HG03558 (cell line): ENCODE results near the gene SETBP1.

Experiments used
- ATAC-seq: cut with Tn5 transposase; IDR thresholded peaks from one replicate; pipeline ENCODE4 v1.9.1; 2021; ENCODE audit warnings: moderate number of reproducible peaks; ENCODE audit not compliant: unreplicated experiment; ENCODE audit errors: extremely low read depth

SETBP1 gene

DNA sequence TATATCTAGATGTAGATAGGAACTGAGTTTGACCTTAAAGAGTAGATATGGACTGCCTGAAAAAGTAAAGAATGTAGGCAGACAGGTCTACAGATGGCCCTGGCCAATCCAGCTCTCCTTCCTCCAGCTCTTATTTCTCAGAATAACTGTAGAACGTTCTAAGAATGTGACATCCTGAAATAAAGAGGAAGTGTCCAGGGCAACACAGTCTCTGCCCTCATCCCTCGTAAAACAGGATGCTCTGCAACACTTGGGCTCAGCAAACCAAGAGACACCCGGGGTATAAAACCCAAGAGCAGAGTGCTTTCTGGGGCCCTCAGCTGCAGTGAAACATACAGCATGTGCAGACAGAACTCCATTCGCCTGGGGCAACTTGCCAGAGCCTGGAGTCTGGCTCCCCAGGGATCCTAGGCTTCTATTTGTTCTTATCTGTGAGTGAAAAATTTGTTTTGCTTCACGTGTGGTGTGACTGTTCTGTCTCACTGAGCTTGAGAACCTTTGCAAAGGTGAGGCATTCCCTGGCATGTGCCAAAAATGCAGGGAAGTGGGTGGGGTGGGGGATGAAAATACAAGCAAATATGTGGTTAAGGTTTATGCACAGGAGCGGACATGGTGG, 401.0 kb downstream of the SETBP1 start:
- ATAC-seq = no peak

- no peak for ATAC-seq
Observed at GRCh38 chr18:45083226-45083855, 402.7 kb downstream of the SETBP1 start.

GRCh38 chr18:45084206-45084605, 403.5 kb downstream of the SETBP1 start:
- no peak for ATAC-seq

GRCh38 chr18:45085916-45086624, 405.4 kb downstream of the SETBP1 start:
- no peak for ATAC-seq

DNA sequence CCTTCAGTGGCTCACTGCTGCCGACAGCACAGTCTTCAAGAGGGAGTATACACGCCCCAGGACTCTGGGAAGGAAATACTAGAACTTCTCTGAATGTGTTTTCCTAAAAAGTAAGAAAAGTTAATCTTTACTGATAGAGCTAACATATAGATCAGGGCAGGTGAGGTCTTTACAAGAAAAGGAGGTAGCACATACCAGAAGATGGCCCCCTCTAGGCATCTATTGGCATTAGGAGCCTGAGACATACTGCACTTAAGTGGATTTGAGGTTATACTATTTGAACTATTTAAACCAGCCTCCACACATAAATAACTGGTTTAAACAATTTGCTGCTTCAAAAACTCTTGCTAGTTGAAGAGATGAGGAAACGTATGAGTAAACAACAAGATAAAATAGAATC, 406.1 kb downstream of the SETBP1 start:
- no peak for ATAC-seq

GRCh38 chr18:45090526-45091140, 409.9 kb downstream of the SETBP1 start:
- ATAC-seq = no peak

DNA sequence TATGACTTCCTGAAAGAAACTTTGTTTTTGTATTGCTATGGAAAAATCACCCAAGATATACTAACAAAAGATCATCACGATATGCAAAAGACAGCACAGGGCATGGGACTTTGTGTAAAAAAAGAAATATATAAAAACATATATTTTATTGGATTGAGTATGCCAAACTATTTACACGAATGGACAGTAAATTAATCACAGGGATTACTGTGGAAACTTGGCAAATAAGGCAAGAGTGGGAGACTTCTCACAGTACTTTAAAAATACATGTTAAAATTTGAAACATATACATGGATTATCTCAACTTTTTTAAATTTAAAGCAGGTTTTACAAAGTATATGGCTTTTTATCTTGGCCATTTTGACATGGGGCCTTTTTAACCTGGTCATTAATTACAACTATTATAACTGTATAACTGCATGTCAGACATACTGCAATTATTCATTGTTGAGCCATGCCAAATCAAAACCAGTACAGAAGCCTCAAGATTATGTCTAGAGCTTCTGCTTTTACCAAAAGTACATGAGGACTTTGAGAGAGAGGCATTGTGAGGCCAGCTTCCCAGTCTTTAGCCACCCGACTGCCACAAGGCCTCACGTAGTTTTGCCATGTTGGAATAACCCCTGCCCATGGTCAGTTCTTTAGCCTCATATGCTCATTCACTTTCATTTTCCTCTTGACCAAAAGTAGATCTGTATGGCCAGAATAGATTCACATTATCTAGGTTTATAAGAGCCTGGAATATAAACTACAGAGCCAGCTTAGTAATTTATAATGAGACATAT, 419.8 kb downstream of the SETBP1 start:
- ATAC-seq = no peak

DNA sequence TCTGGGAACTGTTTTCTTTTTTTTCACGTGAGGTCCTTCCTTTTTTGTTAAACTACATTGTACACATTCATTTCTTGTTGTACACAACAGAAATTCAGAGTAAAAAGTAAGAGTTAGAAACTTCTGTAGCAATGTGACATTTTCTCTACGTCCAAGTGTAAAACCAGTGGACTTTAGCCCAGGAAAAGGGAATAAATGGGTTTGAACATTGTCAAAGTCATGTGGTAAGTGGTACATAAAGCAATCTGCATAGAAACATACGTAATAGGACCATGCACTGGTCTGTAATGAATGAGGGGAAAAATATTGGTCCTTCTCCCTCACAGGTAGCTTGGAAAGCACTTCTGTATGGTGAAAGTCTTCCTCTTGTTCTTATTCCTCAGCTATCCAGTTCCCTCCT, 421.4 kb downstream of the SETBP1 start:
- ATAC-seq = no peak

DNA sequence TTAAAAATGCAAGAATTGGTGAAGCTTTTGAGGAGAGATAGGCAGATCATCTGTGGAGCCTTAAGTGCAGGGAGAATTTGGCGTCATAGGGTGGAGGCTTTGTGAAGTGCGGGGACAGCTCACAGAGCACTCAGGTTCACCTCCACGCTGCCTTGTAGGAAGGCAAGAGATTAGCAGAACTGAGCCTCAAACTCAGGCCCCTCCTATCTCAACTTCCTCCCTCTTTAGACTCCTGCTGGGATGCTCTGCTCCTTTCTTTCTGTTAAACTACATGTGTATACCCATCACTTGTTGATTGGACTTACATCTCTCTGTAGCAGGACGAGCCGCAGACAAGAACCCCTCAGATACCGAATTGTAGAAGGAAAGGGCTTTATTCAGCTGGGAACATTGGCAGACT, 422.2 kb downstream of the SETBP1 start:
- no peak for ATAC-seq

DNA sequence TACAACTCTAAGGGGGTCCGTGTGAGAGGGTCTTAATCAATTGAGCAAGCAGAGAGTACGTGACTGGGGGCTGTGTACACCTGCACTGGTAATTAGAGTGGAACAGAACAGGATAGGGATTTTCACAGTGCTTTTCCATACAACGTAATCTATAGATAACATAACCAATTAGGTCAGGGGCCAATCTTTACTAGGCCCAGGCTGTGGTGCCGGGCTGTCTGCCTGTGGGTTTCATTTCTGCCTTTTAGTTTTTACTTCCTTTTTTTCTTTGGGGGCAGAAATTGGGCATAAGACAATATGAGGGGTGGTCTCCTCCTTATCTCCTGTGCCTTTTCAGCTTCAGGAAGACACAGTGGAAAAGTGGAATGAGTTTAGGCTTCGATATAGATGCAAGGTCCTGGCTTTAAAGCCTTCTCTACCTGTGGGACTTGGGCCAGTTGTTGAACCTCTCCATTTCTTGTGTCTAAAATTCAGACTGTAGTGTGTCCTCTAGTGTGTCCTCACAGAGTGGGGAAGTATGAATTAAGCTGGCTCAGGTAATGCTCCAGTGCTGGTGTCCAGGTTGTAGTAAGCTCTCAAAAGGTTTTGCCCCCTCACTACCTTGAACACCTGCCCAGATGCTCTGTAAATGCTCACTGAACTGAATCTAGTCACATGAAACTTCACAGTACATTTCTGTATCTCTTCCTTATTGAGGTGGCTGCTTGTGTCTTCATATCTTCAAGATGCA, 422.8 kb downstream of the SETBP1 start:
- ATAC-seq = peak; percentile 24

DNA sequence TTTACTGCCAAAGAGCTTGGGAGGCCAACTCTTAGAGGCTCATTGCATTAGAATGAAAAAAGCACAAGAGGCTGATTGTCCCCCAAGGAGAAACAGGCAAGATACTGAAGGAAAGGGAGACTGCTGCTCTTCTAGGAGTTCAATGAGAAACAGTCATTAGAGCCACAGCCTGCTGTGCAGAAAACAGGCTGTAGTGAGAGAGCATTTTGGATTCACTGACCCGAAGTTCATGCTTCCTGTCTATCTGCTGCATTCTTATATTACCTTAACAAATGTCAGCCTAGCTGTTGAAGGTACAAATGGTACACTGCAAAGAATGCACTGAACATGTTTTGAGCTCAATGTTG, 423.3 kb downstream of the SETBP1 start:
- peak; percentile 8 for ATAC-seq

DNA sequence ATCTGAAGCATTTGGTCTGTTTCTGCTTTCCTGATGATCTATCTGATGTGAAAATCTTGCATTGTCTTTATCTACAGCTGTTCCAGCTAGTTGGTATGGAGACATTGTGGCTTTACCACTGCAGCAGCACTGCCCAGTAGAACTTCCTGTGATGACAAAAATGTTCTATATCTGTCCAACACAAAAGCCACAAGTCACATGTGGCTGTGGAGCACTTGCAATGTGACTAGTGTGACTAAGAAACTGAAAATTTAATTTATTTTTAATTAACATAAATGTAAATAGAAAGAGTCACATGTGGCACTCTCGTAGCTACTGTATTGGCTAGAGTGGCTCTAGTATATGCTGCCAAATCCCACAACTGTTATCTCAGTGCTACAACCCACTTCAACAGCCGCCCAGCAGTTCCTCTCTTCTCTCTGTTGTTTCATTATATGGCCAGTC, 425.7 kb downstream of the SETBP1 start:
- ATAC-seq = peak; percentile 93

DNA sequence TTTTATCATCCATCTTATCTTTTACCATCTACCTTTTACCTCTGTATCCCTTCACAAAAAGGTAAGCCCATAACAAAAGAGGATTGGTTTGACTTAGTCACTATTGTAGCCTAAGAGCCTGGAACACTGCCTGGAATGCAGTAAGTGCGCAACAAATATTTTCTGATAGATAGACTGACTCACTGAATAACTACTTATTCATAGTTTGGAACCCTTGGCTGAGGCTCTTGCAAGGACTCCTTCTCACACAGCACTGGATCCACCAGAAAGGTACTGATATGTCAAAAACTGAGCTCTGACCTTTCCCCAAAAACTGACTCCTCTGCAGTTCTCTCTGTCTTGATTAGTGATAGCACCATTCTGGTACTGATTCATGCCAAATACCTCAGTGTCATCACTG, 426.7 kb downstream of the SETBP1 start:
- no peak for ATAC-seq

- no peak for ATAC-seq
Observed at GRCh38 chr18:45108754-45109153, 428.1 kb downstream of the SETBP1 start.

DNA sequence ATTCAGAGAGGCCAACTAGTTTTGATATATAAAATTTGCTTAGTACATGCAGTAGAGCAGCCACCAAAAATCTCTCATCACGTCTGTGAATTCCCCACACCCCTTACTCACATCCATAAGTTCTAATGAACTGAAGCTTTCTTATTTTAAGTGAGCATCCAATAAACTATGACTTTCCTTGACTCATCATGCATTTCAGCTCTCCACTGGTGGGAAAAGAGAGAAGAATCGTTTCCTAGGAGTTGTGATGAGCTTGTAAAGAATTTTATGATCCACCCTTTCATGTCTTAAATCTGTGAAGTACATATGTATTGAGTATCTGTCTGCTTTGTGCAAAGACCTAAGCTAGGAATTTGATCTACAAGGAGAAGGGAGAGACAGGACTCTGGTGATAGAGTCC, 428.6 kb downstream of the SETBP1 start:
- no peak for ATAC-seq

DNA sequence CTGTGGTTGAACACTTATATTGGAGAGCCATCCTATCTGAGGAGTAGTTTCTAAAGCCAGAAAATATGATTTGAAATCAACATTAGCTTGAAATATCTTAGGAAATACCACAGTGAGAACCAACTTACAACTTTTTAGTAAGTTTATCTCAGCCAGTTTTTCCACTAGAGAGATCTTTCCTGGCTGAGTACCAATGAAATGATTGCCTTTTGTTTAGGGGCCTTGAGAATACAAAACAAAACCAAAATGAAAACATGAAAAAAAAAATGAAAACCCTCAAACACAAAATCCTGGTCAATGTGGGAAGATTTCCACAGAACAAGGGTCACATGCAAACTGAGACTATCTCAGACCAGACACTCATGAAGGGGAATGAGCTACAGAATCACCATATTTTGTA, 429.0 kb downstream of the SETBP1 start:
- no peak for ATAC-seq

DNA sequence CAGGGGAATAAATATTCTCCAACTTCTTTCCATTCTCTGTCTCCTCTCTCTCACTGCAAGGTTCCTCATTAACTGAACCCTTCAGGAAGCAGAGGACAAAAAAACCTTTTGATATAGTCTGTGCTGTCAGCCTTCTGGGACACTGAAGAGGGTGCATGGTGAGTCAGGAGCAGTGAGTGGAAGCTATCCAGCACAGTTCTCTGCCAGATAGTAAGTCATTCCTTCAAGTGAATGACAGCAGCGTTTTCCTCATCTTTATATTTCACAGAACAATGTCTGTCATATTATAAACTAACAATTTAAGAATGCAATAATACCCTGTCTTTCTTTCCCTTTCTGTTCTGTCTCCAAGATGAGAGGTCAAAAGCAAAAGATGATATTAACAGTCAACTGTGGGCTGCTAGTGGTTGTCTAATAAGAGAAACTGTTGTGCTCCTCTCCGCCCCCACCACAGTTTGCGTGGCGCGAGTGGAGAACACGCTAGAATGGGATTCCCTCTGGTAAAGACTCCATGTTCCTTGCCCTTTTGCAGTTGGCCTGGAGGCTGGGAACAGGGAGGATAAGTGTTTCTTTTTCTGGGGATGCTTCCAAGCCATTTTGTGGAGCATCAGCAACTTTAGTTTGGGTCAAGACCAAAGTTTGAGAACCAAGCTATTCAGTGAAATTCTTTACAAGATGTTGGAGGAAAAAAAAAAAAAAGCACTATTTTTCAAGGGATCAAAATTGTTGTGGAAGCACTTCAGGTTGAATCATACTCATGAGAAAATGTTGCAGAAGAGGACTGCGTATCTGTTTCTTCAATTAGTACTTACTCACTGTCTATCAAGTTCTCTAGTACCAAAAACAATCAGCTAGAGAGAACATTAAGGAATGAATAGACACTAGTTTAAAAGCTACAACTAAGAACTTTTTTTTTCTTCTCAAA, 430.2 kb downstream of the SETBP1 start:
- ATAC-seq = no peak

DNA sequence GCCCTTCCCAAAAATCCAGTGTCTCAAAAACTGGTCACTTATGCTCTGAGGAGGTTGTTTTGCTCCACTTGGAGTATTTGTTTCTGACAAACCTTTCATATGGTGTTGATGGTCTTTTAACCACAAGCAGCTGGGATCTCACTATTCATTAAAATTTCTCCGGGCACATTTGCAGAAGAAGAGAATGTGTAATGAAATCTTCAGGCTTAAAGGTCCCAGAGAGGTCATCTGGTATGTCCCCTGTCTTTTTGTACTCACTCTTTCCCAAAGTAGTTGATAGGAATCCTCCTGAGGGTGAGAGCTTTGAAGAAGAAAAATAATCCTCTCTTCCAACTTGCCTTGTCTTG, 430.8 kb downstream of the SETBP1 start:
- no peak for ATAC-seq

DNA sequence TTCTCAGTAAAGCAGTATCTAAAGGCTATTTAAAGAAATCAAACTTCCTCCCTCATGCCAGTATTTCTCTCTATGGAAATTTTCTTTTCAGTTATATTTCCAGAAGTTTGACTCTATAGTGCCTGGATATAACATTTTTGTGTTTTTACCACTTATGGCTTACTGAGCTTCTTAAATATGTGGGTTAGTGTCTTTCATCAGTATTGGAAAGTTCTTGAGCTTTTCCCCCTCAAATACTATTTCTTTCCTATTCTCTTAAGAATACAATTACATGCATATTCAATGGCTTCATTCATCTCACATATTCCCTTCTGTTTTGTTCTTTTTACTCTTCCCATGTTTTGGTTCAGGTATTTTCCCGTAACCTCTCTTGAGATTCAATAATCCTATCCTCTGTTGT, 432.0 kb downstream of the SETBP1 start:
- ATAC-seq = no peak
